Stimulated activated CD4-positive, alpha-beta T cell treated with anti-CD3 and anti-CD28 coated beads, Interleukin-12 subunit alpha, Interleukin-12 subunit beta, amount 100 ng/mL, for 4 hours (primary cell): ENCODE measurements around the gene FZD1.
"Not testable (repeated sequence)": the region's sequence is repeated elsewhere in the genome, so short reads cannot be mapped to it uniquely, and the experiment has no call there.

Source experiments
- DNase-seq: peaks from one replicate; pipeline ENCODE4 v3.0.0-alpha.2; 2020

The FZD1 gene

DNA sequence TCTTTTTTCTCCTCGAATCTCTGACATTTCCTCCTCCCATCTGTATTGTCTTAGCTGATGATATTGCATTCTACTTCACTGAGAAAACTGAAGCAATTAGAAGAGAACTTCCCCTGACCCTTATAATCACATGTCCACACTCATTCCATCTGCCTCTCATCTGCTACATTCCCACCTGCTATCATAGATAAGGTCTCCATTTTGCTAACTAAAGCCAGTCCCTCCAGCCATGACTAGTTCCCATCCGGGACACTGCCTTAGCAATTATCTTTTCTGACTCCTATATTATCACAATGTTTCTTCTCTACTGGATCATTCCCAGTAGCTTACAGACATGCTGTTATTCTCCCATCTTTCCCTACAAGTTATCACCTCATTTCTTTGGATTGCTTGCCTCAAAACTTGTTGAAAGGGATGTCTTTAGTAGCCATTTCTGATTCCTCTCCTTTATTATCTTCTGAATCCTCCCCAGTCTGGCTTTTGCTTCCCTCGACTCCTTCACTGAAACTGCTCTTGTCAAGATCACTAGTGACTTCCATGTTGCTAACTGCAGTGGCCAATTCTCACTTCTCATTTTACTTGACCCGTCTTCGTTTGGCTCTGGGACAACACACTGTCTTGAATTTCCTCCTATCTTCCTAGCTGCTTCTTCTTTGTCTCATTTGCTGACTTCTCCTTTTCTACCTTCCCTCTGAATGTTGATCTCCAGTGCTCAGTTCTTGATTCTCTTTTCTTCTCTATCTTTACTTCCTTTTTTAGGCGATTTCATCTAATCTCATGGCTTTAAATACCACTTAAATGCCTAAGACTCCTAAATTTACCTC is 35.9 kb downstream of the FZD1 start:
- DNase-seq, result no peak

- DNase-seq, result no peak
Observed at GRCh38 chr7:91302794-91303193, 38.6 kb downstream of the FZD1 start.

- no peak for DNase-seq
Observed at GRCh38 chr7:91306266-91306665, 42.0 kb downstream of the FZD1 start.

DNA sequence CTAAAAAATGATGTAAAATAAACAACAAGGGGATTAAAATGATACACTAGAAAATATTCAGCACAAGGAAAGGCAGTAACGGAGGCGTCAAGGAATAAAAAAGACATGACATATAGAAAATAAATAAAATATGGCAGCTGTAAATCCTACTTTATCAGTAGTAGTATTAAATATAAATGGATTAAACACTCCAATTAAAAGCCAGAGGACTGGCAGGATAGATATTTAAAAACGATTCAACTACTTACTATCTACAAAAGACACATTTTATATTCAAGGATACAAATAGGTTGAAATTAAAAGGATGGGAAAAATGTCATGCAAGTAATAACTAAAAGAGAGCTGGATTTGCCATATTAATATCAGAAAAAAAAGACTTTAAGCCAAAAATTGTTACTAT is 43.2 kb downstream of the FZD1 start:
- DNase-seq, result no peak

DNA sequence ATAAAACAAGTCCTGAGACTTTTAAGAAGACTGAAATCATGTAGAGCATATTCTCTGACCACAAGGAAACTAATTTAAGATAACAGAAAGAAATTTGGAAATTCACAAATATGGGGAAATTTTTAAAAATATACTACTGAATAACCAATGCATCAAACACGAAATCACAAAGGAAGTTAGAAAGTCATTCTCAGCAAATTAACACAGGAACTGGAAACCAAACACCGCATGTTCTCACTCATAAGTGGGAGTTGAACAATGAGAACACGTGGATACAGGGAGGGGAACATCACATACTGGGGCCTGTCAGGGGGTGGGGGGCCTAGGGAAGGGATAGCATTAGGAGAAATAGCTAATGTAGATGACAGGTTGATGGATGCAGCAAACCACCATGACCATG is 44.0 kb downstream of the FZD1 start:
- not testable (repeated sequence) for DNase-seq

DNA sequence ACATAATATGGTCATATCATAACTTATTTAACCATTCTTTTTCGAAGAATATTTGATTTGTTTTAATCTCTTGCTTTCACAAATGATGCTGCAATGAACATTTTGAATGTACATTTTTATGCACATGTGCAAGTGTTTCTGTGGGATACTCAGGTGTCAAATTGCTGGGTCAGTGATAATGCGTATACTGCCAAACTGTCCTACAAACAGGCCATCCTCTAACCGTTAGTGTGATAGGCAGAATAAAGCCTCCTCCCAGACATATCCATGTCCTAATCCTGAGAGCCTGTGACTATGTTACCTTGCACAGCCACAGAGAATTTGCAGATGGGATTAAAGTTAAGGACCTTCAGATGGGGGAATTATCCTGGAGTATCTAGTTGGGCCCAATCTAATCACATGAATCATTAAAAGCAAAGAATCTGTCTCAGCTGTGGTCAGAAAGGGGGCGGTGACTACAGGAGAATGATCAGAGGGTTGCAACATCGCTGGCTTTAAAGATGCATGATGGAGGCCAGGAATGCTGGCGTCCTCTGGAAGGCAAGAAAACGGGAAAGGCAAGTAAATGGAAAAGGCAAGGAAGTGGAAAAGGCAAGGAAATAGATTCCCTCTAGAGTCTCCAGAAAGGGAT is 46.7 kb downstream of the FZD1 start:
- DNase-seq, result no peak

DNA sequence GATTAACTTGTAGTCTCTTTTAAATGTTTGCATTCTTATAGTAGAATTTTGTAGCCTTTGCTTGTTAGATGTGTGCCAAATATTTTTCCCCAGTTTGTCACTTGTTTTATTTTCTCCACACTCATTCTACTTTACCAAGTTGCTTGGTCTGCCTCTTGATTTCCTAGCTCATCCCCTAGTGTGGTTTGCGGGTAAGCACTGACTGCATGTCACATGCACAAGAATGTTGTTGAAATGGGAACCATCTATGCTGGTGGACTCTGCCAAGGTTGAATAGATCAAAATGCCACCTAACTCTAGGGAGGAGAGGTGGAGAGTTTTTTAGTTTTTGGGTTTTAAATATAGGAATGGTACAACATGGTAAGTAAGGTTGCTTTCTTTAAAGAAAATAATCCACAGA is 47.6 kb downstream of the FZD1 start:
- DNase-seq, result no peak

DNA sequence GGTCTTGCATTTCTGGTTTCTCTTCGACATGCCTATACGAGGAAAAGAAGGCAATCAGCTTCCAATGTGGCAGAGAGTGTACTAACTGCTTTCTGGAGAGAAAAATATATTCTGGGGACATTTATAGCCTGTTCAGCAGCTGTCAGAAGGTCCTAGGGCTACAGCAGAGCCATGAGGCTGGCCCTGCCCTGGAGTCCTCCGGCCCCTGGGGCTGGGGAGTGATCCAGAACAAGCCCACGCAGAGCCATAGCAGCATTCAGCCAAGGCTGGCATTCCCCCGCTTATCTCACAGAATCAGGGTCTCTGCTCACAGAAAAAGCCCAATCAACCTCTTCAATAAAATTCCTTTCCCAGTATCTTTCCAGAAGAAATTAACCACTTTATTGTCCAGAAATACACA is 48.9 kb downstream of the FZD1 start:
- no peak for DNase-seq

DNA sequence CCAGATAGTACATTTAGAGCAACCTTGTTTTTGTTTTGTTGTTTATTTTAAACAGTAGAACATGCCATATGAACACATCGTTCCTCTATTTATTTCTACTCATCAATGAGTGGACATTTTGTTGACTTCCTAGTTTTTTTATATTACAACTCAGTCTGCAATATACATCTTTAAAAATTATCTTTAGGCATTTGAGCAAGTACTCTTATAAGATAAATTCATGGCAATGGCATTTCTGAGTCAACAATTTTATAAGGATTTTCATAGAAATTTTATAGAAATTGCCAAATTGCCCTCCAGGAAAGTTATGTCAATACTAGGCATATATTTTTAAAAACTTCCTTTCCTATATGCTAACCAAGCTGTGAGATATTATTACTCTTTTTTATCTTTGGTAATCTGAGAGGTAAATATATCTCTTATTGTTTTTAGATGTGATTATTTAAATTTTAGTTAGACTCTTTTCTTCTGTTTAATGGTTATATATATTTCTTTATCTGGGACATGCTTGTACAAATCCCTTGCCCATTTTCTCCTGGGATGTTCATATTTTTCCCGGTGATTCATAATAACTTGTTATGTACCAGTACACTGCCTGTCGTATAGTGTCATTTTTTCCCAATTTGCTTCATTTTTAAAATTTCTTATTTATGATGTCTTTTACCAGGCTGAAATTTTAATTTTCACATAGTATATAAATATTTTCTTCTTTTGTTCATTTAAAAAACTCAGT is 50.5 kb downstream of the FZD1 start:
- no peak for DNase-seq

DNA sequence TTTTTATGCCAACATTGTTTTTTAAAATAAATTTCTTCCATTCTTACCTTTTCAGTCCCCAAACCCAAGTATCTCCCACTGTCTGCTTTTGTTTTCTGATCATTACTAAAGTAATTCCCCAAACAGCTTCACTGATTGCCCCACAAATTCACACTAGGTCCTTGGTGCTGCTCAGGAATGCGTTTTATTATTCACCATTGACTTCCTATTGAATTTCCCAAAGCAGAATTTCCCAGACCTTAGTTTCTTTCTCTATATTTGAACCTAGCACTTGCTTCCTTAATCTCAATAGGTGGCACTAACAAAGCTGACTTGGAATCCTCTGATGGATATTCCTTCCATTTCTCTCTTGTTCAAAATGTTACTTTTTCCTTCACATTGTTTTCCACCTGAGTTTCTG is 52.2 kb downstream of the FZD1 start:
- no peak for DNase-seq

DNA sequence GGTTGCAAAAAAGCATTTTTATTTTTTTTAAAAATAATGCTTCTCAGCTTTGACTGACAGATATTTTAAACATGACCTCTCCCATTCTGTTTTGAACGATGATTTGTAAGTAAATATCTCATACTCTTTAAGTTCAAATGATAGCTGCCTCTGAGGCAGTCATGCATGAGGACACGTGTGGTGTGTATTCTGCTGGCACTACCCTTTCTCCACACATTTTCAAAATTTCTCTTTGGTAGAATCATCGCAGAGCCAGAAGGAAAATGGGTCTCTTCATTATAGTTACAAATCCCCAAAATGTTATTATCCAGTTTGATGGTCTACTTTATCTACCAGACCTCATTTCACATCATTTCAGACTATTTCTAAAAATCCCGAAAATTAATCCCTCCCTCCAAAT is 55.1 kb downstream of the FZD1 start:
- DNase-seq, result no peak

- no peak for DNase-seq
Observed at GRCh38 chr7:91320366-91321078, 56.3 kb downstream of the FZD1 start.
